GM18520 (cell line): ENCODE data around the gene PRKG1.

Experiments used
- ATAC-seq: cut with Tn5 transposase; IDR thresholded peaks from one replicate; pipeline ENCODE4 v1.9.1; 2021; ENCODE audit not compliant: unreplicated experiment

PRKG1 gene

DNA sequence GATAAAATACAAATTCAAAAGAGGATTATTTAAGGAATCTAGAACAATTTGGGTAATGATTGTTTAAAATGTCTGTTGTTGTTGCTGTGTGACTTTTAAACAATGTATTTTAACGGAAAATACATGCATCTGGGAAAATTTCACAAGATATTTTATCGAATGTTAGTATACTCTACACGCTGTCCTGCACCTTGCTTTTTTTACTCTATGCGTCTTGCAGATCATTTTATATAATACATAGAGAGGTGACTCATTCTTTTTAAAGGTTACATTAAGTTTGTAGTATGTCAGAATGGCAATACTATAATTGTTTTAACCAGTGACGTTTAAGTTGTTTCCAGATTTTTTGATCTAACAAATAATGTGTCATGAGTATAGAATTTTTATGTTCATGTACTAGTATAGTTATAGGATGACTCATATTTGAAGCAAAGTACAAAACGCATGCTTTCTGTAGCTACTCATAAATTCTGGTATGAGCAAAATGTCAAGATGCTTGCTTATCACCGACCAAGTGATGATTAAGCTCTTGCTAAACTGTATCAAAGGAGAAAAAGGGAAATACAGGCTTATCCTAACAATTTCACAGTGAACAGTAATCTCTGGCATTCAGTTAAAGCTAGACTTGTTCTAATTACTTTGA is 1244.7 kb downstream of the PRKG1 start:
- ATAC-seq, result no peak

DNA sequence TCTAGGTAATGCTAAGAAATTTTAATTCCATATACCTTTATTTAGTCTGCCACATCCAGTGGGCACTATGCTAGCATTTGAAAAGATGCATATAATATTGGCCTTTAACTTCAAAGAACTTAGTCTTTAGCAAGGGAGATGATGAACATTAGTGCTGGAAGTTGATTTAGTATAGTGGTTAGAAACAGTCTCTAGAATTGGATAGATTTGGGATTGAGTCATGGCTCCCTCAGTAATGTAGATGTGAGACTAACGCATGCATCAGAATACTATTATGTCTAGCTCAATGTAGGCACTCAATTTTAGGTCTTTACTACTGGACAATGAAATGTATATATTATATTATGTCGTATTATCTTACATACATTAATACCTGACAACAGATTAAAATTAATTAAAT is 1245.6 kb downstream of the PRKG1 start:
- ATAC-seq, result no peak

DNA sequence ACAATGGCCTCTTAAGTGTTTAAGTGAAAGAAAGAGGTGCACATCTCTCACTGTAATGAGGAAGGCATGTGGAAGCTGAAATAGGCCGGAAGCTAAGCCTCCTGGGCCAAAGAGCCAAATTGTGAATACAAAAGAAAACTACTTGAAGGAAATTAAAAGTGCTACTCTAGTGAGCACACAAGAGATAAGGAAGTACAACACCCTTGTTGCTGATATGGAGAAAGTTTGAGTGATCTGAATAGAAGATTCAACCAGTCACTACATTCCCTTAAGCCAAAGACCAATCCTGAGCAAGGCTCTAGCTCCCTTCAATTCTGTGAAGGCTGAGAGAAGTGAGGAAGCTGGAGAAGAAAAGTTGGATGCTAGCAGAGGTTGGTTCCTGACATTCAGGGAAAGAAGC is 1248.0 kb downstream of the PRKG1 start:
- no peak for ATAC-seq

DNA sequence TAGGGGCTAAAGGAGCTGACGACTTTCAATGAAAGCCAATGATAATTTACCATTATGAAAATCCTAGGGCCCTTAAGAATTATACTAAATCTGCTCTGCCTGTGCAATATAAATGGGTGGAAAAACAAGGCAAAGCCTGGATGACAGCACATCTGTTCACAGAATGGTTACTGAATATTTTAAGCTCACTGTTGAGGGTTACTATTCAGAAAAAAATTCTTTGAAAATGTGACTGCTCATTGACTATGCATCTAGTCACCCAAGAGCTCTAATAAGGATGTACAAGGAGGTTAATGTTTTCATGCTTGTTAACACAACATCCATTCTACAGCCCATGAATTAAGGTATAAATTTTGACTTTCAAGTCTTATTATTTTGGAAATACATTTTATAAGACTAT is 1248.6 kb downstream of the PRKG1 start:
- ATAC-seq, result no peak

DNA sequence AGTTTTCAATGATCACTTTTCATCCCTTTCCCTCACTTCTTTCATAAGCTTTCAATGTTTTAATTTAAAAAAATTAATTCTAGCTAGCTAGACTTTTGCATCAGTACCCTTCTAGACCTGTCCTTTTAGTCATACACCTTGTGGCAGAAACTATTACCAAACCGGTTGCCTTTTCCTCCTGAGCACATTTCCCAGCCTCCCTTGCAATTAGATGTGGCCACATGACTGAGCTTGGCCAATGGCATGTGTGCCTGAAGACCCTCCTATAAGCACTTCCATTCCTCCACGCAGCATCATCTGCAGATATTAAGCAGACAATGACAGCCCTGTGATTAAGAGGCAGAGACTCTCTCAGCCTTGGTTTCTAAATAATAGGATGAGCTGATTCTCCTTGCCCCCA is 1252.1 kb downstream of the PRKG1 start:
- ATAC-seq, result no peak

DNA sequence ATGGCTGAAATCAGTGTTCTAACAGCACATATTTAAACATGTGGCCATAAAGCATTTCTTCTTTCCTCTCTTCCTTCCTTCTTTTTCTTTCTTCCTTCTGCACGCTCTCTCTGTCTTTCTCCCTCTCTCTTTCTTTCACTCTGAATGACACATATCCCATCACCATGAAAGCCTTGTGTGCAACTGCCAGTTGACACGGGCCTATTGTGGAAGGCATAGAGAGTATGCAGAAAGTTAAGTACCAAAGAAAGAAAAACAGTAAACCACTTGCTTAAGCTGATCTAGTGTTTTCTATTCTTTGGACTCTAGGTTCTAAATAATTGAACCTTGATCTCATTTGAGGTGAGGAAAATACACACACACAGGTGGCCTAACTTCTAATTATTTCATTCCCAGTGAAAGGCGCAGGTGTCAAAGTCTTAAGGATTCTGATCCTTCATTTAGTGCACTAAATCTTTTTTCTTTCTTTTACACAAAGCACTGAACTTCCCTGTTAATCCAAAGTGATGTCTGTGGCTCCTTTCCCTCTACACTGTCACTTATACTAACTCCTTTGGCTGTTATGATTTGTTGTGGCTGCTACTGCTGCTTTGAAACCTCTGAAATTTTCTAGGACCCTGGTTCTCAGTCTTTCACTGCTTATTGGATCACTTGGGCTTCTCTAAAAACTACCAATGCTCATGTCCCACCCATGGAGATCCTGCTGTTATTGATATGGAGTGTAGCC is 1257.5 kb downstream of the PRKG1 start:
- ATAC-seq, result no peak

DNA sequence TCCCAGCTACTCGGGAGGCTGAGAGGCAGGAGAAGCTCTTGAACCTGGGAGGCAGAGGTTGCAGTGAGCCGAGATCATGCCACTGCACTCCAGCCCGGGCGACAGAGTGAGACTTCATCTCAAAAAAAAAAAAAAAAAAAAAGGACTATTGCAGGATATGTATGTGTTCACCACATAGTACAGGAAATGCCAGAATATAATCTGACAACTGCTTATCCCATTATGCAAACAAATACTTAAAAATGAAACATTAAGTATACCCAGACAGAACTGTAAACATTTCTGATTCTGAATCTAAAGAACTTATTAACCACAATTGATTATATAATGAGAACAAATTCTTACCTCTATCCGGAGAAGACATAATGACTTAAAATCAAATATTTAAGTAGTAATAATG is 1258.5 kb downstream of the PRKG1 start:
- no peak for ATAC-seq

DNA sequence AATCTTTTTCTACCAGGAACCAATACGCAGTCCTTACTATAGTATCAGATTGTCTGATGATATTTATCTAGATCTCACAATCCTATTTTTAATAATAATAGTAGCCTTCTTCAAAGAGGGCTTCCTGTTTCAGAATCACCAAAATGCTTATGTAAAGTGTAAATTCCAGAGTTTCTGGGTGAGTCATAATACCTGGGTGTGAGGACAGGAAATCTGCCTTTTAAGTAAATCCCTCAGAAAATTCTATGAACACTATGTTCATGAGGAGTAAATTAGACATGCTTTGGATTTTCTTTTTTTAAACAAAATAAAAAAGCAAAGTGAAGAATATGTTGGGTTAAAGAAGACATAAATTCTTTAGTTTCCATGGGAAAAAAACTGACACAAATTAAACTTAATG is 1260.3 kb downstream of the PRKG1 start:
- ATAC-seq, result no peak

DNA sequence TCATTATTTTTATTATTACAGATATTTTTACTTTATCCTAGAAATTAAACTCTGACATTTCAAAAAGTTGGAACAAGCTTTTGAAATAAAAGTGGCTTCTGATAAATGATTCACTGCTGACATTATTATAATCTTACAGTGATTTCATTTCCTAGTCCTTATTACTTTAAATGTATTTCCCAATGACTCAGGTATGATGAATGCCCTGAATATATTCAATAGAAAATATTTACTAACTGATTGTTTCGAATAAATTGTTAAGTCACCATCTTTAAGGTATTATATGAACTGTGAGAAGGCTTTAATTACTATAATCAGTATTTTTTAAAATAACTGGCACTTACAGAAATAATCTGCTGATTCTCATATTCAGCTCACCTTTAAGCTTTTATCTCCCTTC is 1261.4 kb downstream of the PRKG1 start:
- no peak for ATAC-seq

DNA sequence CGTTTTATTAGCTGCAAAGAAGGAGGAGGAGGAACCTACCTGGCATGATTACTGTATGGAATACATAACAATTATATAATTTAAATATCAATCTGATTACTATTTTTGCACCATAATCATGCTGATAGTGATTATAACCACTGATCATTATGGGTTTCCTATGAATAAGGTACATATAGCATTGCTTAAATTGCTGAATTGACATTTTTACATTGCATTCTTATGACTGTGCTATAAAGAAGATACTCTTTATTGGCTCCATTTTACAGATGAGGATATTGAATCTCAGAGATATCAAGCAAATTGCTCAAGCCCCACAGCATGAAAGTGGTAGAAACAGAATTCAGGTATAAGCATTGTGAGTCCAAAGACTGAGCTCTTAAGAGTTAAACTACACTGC is 1262.9 kb downstream of the PRKG1 start:
- ATAC-seq, result no peak

DNA sequence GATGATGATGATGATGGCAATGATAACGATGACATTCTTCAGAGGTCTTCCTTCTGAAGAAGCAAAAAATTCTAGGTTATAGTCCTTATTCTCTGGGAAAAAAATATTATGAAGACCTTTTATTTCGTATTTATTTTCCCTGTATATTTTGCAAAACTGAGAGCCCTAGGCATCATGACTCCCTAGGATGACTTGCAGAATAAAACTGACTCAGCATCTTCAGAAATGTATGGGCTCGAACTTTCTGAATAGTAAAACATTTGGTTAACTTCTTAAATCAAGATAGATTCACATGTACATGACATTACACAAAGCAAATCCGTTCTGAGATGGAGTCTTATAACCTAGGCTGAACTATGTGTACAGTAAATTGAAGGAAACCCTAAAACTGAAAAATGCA is 1269.2 kb downstream of the PRKG1 start:
- ATAC-seq, result no peak

DNA sequence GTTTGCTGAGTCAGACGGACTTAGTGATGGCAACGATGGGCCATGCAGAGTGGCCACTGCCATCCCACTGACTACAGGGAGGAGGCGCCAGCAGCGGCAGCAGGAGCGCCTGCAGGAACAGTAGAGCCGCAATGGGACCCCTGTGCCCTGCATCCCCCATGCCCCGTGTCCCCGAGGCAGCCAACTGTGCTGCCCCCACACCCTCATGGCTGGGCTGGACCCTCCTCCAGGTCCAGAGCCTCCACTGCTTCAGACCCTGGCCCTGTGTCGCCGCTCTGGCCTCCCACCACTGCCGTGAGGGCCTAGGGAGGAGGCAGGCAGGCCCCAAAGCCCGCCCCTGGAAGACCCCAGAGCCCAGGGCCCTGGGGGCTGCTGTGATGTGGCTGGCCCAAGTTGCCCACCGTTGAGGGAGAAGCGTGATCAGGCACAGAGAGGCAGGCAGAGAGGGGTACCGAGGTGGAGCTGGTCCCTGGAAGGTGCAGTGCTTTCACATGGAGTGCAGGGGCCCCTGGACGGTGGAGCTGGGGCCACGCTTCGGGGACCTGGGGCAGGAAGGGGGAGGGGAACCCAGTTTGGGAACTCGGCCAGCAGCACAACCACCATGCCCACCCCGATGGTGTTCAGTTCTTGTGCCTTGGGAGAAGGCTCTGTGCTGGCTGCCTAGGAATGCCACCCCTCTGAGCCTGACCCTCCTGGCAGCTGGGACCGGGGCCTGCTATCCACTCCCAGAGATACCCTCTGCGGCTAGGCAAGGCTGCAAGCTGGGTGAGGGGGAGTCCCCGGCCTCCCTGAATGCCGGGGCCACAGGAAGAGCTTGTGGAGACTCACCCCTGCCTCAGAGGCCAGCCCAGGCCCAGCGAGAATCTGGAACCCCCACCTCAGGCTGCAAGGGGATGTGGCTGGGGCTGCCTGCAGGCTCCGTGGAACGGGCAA is 1272.4 kb downstream of the PRKG1 start:
- ATAC-seq, result no peak

DNA sequence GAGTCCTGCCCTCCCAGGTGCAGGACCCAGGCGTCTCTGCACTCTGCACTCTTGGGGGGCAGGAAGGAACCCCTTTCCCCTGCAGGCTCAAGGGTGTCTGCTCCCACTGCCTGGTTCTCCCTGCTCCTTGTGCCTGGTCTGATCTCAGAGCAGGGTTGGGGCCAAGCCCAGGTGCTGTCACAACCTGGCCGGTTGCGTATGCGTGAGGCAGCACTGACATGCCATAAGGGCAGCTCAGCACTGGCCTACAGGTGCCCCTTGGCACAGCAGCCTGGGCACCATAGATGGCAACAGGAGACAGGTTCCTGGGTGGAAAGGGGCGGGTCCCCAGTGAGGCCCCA is 1273.0 kb downstream of the PRKG1 start:
- ATAC-seq, result no peak
